IPS-18a (cell line): ENCODE measurements around the gene ASZ1.

Source experiments
- H3K27ac ChIP-seq: one replicate; pipeline ENCODE4 v1.5.1; 2013; ENCODE audit warnings: low read length
- H3K27me3 ChIP-seq: one replicate; pipeline ENCODE4 v1.6.1; 2013; ENCODE audit warnings: mild to moderate bottlenecking, low read length; ENCODE audit not compliant: control insufficient read depth, insufficient read depth
- H3K36me3 ChIP-seq: one replicate; pipeline ENCODE4 v1.6.1; 2013; ENCODE audit warnings: low read depth, low read length; ENCODE audit not compliant: control insufficient read depth
- H3K4me1 ChIP-seq: one replicate; pipeline ENCODE4 v1.6.1; 2013; ENCODE audit warnings: low read depth, low read length; ENCODE audit not compliant: control insufficient read depth
- H3K4me3 ChIP-seq: one replicate; pipeline ENCODE4 v1.5.1; 2013; ENCODE audit warnings: low read length
- H3K9ac ChIP-seq: one replicate; pipeline ENCODE4 v1.6.1; 2013; ENCODE audit warnings: mild to moderate bottlenecking, low read length, moderate library complexity
- H3K9me3 ChIP-seq: one replicate; pipeline ENCODE4 v1.6.1; 2013; ENCODE audit warnings: low read depth, low read length; ENCODE audit not compliant: control insufficient read depth

Gene ASZ1

DNA sequence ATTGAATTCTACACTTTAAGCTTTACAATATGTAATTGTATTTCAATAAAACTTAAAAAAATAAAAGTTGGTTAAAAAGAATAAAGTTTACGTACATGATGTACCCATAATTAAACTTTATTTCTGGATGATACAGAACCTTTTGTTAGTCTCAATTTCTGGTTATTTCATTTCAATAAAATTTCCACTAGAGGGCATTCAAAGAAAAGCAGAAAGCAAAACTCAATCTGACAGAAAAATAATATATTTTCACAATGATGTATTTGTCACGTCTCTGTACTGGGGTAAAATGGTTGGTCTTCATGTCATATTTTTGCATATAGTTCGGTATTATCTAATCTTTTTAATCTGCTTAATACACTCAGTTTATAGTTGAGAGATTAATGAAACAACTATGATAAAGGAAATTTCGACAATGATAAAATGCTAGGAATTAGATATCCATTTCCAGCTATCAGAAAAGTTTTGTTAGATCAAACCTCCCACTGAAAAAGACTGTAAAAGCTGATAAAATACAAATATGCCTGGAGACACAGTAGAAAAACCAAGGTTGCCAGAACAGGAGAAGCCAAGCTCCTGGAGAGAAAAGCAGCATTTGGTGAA is 27.4 kb downstream of the ASZ1 start:
- Histone ChIP-seq H3K4me3 (no peak overlapping the region), H3K9me3 (no peaks in the 10 kb centered on the region), H3K9ac (no peak overlapping the region), H3K36me3 (no peaks in the 10 kb centered on the region), H3K27ac (no peak overlapping the region), H3K27me3 (no peaks in the 10 kb centered on the region), H3K4me1 (peaks cover 6% of the 10 kb centered on the region)

DNA sequence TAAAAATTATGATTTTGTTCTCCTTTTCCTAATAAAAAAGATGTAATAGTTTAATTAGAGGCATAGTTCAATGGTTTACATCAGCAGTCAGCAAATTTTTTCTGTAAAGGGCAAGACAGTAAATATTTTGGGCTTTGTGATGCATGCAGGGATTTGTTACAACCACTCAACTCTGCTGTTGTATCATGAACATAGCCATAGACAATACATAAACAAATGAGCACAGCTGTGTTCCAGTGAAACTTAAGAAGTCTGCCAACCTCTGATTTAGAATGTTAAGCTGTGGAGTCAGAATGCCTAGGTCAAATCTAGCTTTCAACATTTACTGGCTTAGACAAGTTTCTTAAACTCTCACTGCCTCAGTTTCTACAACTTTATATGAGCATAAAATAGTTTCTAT is 31.6 kb downstream of the ASZ1 start:
- no peaks in the 10 kb centered on the region for H3K27me3 ChIP-seq
- no peaks in the 10 kb centered on the region for H3K36me3 ChIP-seq
- H3K9me3 ChIP-seq = no peaks in the 10 kb centered on the region
- no peak overlapping the region for H3K9ac ChIP-seq
- H3K27ac ChIP-seq = no peak overlapping the region
- no peak overlapping the region for H3K4me3 ChIP-seq
- peaks cover 6% of the 10 kb centered on the region for H3K4me1 ChIP-seq

GRCh38 chr7:117393781-117394180 is 33.5 kb downstream of the ASZ1 start:
- H3K27me3 ChIP-seq = no peaks in the 10 kb centered on the region
- no peaks in the 10 kb centered on the region for H3K36me3 ChIP-seq
- H3K9me3 ChIP-seq = no peaks in the 10 kb centered on the region
- H3K4me3 ChIP-seq = no peak overlapping the region
- no peak overlapping the region for H3K27ac ChIP-seq
- no peak overlapping the region for H3K9ac ChIP-seq
- H3K4me1 ChIP-seq = peaks cover 6% of the 10 kb centered on the region

GRCh38 chr7:117389871-117390270 is 37.4 kb downstream of the ASZ1 start:
- no peak overlapping the region for H3K27ac ChIP-seq
- H3K4me3 ChIP-seq = no peak overlapping the region
- no peaks in the 10 kb centered on the region for H3K9me3 ChIP-seq
- no peaks in the 10 kb centered on the region for H3K4me1 ChIP-seq
- H3K36me3 ChIP-seq = no peaks in the 10 kb centered on the region
- H3K9ac ChIP-seq = no peak overlapping the region
- H3K27me3 ChIP-seq = no peaks in the 10 kb centered on the region

DNA sequence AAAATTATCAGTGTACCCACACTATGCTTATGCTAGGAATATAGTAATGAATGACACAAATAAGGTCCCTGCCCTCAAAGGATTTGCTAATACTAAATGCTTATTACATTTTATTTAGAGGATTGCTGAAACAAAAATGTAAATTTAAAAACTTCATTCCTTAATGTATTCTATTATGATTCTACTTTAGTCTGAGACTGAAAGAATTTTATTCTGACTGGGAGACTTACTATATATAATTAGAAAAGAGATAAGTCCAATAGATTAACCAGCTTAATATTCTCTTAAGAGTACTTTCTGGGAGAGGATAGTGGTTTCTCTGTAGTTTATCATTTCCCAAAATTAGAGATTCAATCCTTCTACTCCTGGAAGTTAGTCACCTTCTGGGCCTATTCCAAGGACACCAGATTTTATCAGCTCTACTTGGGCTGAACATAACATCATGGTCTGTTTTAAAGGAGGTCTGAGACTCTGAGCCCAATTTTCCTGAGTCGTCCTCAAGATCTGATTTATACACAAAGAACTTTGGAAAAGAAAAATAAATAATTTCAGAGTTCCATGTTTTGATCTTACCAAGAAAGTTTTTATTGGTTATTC is 41.1 kb downstream of the ASZ1 start:
- no peak overlapping the region for H3K4me3 ChIP-seq
- no peaks in the 10 kb centered on the region for H3K9me3 ChIP-seq
- H3K36me3 ChIP-seq = no peaks in the 10 kb centered on the region
- no peaks in the 10 kb centered on the region for H3K4me1 ChIP-seq
- no peak overlapping the region for H3K9ac ChIP-seq
- no peaks in the 10 kb centered on the region for H3K27me3 ChIP-seq
- no peak overlapping the region for H3K27ac ChIP-seq

GRCh38 chr7:117385363-117386109 is 41.8 kb downstream of the ASZ1 start:
- no peaks in the 10 kb centered on the region for H3K36me3 ChIP-seq
- H3K9me3 ChIP-seq = no peaks in the 10 kb centered on the region
- no peaks in the 10 kb centered on the region for H3K27me3 ChIP-seq
- no peak overlapping the region for H3K27ac ChIP-seq
- no peak overlapping the region for H3K4me3 ChIP-seq
- H3K4me1 ChIP-seq = no peaks in the 10 kb centered on the region
- no peak overlapping the region for H3K9ac ChIP-seq

DNA sequence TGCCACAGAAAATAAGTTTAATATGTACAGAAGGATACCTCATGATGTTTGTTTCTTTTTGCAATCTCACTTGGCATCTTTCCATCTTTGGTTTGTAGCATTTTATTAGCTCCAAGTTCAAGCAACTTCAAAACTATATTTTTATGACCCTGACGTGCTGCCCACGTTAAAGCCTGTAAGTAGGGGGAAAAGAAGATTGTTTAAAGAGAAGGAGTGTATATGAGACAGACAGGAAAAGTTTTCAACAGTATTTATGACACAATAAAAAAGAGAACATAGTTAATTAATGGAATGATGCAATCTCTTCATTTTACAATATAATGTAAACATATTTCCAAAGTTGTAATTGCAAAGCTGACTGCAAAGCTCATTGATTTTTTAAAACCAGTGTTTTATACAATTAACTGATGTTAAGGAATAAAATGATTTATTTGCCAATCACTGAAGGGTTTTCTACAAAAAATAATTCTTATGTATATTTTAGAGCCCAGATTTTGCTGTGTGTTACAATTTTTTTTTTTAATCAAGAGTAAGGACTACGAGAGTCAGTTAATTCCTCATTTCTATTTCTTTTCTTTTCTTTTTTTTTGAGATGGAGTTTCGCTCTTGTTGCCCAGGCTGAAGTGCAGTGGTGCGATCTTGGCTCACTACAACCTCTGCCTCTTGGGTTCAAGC is 42.5 kb downstream of the ASZ1 start:
- Histone ChIP-seq H3K27ac (no peak overlapping the region), H3K9ac (no peak overlapping the region), H3K4me3 (no peak overlapping the region), H3K36me3 (no peaks in the 10 kb centered on the region), H3K27me3 (no peaks in the 10 kb centered on the region), H3K4me1 (no peaks in the 10 kb centered on the region), H3K9me3 (no peaks in the 10 kb centered on the region)

DNA sequence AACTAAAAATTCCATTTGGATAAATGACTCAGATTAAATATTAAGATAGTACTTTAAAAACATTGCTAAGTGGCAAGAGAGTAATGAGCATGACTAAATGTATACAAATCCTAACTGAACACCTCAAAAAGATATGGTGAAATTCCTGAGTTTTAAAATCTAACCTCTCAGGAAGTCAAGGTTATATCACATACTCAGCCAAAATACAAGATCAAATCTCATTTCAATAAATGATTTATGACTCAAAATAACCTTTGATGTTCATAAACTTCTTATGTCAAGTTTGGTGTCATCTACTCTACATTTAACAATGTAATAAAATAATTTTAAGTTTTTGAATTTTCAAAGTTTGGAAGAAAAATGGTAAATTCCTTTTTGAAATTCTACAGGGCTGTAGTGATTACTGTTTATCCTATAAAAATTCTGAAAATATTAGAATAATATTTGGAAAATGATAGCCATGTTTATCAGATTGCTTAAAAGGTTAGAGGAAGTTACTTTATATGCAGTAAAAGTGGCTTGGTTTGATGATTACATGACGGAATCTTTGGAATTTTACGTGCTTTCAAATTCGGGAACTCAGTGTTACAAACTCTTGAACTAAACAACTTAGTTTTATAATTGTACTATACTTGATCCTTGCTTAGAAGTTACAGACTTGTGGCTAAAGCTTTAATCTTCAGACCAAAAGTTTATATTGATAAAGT is 43.7 kb downstream of the ASZ1 start:
- Histone ChIP-seq H3K9ac (no peak overlapping the region), H3K27me3 (no peaks in the 10 kb centered on the region), H3K4me1 (no peaks in the 10 kb centered on the region), H3K27ac (no peak overlapping the region), H3K4me3 (no peak overlapping the region), H3K36me3 (no peaks in the 10 kb centered on the region), H3K9me3 (no peaks in the 10 kb centered on the region)

GRCh38 chr7:117383046-117383445 is 44.2 kb downstream of the ASZ1 start:
- Histone ChIP-seq H3K4me1 (no peaks in the 10 kb centered on the region), H3K27me3 (no peaks in the 10 kb centered on the region), H3K27ac (no peak overlapping the region), H3K9ac (no peak overlapping the region), H3K36me3 (no peaks in the 10 kb centered on the region), H3K4me3 (no peak overlapping the region), H3K9me3 (no peaks in the 10 kb centered on the region)

DNA sequence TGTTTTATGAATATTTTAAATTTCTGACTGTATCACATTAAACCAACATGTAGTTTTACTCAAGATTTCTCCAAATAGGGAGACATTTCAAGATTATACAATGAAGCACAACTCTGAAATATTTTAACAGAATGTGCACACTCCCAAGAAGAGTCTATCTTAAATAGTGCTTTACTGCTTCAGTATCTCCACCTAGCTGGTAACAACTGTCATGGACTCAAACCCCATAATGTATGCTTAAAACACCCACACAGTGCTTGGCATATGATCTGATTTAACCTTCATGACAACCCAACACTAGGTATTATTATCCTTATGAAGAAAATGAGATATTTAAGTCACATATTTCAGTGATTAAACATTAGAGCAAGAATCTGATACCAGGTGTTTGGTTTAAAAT is 45.9 kb downstream of the ASZ1 start:
- Histone ChIP-seq H3K4me3 (no peak overlapping the region), H3K9ac (no peak overlapping the region), H3K27ac (no peak overlapping the region), H3K27me3 (no peaks in the 10 kb centered on the region), H3K36me3 (no peaks in the 10 kb centered on the region), H3K4me1 (no peaks in the 10 kb centered on the region), H3K9me3 (no peaks in the 10 kb centered on the region)

DNA sequence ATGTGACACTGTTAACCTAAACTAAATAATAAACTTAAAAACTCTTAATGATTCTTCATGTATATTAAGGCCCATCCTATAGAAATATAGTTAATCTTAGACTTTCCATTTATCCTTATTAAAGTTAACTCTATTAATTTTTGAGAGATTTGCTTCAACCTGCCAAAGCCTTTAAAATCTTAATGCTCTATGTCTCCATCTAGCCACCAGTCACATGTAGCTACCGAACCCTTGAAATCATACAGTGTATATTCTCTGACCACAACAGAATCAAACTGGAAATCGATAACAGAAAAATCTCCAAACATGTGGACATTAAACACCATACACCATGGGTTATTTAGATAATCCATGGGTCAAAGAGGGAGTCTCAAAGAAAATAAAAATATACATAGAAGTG is 51.9 kb downstream of the ASZ1 start:
- Histone ChIP-seq H3K9me3 (no peaks in the 10 kb centered on the region), H3K27me3 (no peaks in the 10 kb centered on the region), H3K36me3 (no peaks in the 10 kb centered on the region), H3K27ac (no peak overlapping the region), H3K4me1 (no peaks in the 10 kb centered on the region), H3K9ac (no peak overlapping the region), H3K4me3 (no peak overlapping the region)
